ENCODE measurements around the gene UBN1.
A peak's percentile ranks its signal among the peaks of the same experiment; 100 is the strongest.

Gene UBN1

GRCh38 chr16:4814542-4815173 is 32.6 kb upstream of the UBN1 start:
- no peak for DNase-seq

GRCh38 chr16:4820652-4821051 is 26.6 kb upstream of the UBN1 start:
- no peak for DNase-seq

- DNase-seq: no peak
These were observed 22.1 kb upstream of the UBN1 start for GRCh38 chr16:4825196-4825595.

- no peak for DNase-seq
These were observed 20.8 kb upstream of the UBN1 start for GRCh38 chr16:4826526-4826925.

- no peak for DNase-seq
These were observed 20.3 kb upstream of the UBN1 start for GRCh38 chr16:4826980-4827379.

- DNase-seq: no peak
These were observed 18.5 kb upstream of the UBN1 start for GRCh38 chr16:4828567-4829321.

- no peak for DNase-seq
These were observed 16.9 kb upstream of the UBN1 start for GRCh38 chr16:4830408-4830807.

- no peak for DNase-seq
These were observed 15.7 kb upstream of the UBN1 start for GRCh38 chr16:4831616-4832015.

GRCh38 chr16:4832698-4833343 is 14.5 kb upstream of the UBN1 start:
- no peak for DNase-seq

GRCh38 chr16:4833584-4833983 is 13.7 kb upstream of the UBN1 start:
- DNase-seq: no peak

- no peak for DNase-seq
These were observed 10.6 kb upstream of the UBN1 start for GRCh38 chr16:4836727-4837126.

- no peak for DNase-seq
These were observed 9.4 kb upstream of the UBN1 start for GRCh38 chr16:4837733-4838501.

- DNase-seq: no peak
These were observed 7.3 kb upstream of the UBN1 start for GRCh38 chr16:4839942-4840341.

GRCh38 chr16:4840984-4841383 is 6.3 kb upstream of the UBN1 start:
- DNase-seq: no peak

- DNase-seq: peak; percentile 22
These were observed 779 bp upstream of the UBN1 start for GRCh38 chr16:4846503-4846900.

- peak; percentile 30 for DNase-seq
These were observed 700 bp downstream of the UBN1 start for GRCh38 chr16:4847774-4848587.

- no peak for DNase-seq
These were observed 2.9 kb downstream of the UBN1 start for GRCh38 chr16:4850211-4850610.

- DNase-seq: no peak
These were observed 5.1 kb downstream of the UBN1 start for GRCh38 chr16:4852221-4852872.

GRCh38 chr16:4855371-4855770 is 8.1 kb downstream of the UBN1 start:
- no peak for DNase-seq

- DNase-seq: no peak
These were observed 8.5 kb downstream of the UBN1 start for GRCh38 chr16:4855804-4856203.

GRCh38 chr16:4859190-4859899 is 12.1 kb downstream of the UBN1 start:
- DNase-seq: no peak

Measured in stimulated activated CD4-positive, alpha-beta T cell treated with anti-CD3 and anti-CD28 coated beads, Interleukin-1b, Interleukin-23, amount 100 ng/mL, for 48 hours (primary cell).